H7 (cell line): ENCODE results near the gene HMOX1. TPM values are rescaled to one million over a fixed set of nuclear protein-coding genes. Genes with fewer than 3 reads are reported as not detected.
"Not testable (repeated sequence)": the region's sequence is repeated elsewhere in the genome, so short reads cannot be mapped to it uniquely, and the experiment has no call there.

Source experiments
- DNase-seq: peaks from one replicate; pipeline ENCODE4 v3.0.0; 2012
- H3K27me3 ChIP-seq: 2 replicates; pipeline ENCODE4 v1.6.0; 2011; ENCODE audit warnings: mild to moderate bottlenecking, low read length; ENCODE audit not compliant: control insufficient read depth, insufficient read depth
- H3K36me3 ChIP-seq: replicated peaks from 2 replicates; pipeline ENCODE4 v1.5.1; 2011; ENCODE audit warnings: low read length; ENCODE audit not compliant: control insufficient read depth, insufficient read depth
- H3K4me3 ChIP-seq: 2 replicates; pipeline ENCODE4 v1.5.1; 2011; ENCODE audit warnings: low read depth, mild to moderate bottlenecking, control low read depth, low read length, moderate library complexity; ENCODE audit not compliant: insufficient read depth
- total RNA-seq: library from RNA; depleted of rRNA; stranded (reverse); fragments of >200 nt; shearing (Covaris generic); gene quantifications from 2 replicates; pipeline ENCODE4 v1.2.3, GENCODE V29; 2014

The HMOX1 gene
- total RNA-seq, 1 experiment from 2014 or later, result 20.6 TPM

- Histone ChIP-seq H3K4me3 (peak overlapping the region; percentile 54), H3K27me3 (no peaks in the 10 kb centered on the region; the same call in 1 of the 2 replicates), H3K36me3 (no peaks in the 10 kb centered on the region)
- no peak for DNase-seq
Observed at GRCh38 chr22:35381424-35382009, 621 bp downstream of the HMOX1 start.

GRCh38 chr22:35383679-35384071, 2.8 kb downstream of the HMOX1 start:
- Histone ChIP-seq H3K27me3 (no peaks in the 10 kb centered on the region; the same call in 1 of the 2 replicates), H3K36me3 (peaks cover 2% of the 10 kb centered on the region), H3K4me3 (no peak overlapping the region)
- DNase-seq, result no peak

GRCh38 chr22:35384527-35384926, 3.6 kb downstream of the HMOX1 start:
- Histone ChIP-seq H3K27me3 (no peaks in the 10 kb centered on the region; the same call in 1 of the 2 replicates), H3K4me3 (no peak overlapping the region), H3K36me3 (peaks cover 2% of the 10 kb centered on the region)
- no peak for DNase-seq

GRCh38 chr22:35384975-35385588, 4.2 kb downstream of the HMOX1 start:
- H3K4me3 ChIP-seq, result no peak overlapping the region
- no peak for DNase-seq
- no peaks in the 10 kb centered on the region; the same call in 1 of the 2 replicates for H3K27me3 ChIP-seq
- peaks cover 2% of the 10 kb centered on the region for H3K36me3 ChIP-seq

GRCh38 chr22:35386670-35387288, 5.9 kb downstream of the HMOX1 start:
- Histone ChIP-seq H3K27me3 (no peaks in the 10 kb centered on the region), H3K36me3 (peaks cover 2% of the 10 kb centered on the region), H3K4me3 (no peak overlapping the region)
- peak; percentile 22 for DNase-seq

GRCh38 chr22:35390933-35391332, 10.0 kb downstream of the HMOX1 start:
- Histone ChIP-seq H3K4me3 (no peak overlapping the region), H3K27me3 (no peaks in the 10 kb centered on the region), H3K36me3 (peaks cover 2% of the 10 kb centered on the region)
- no peak for DNase-seq

GRCh38 chr22:35392357-35392756, 11.5 kb downstream of the HMOX1 start:
- Histone ChIP-seq H3K4me3 (no peak overlapping the region), H3K36me3 (no peaks in the 10 kb centered on the region; the same call in 1 of the 2 replicates), H3K27me3 (no peaks in the 10 kb centered on the region)
- no peak for DNase-seq

- H3K36me3 ChIP-seq, result no peaks in the 10 kb centered on the region; the same call in 1 of the 2 replicates
- no peak overlapping the region for H3K4me3 ChIP-seq
- DNase-seq, result no peak
- no peaks in the 10 kb centered on the region for H3K27me3 ChIP-seq
Observed at GRCh38 chr22:35393116-35394010, 12.5 kb downstream of the HMOX1 start.

- no peaks in the 10 kb centered on the region; the same call in 1 of the 2 replicates for H3K36me3 ChIP-seq
- no peak overlapping the region for H3K4me3 ChIP-seq
- DNase-seq, result no peak
- no peaks in the 10 kb centered on the region for H3K27me3 ChIP-seq
Observed at GRCh38 chr22:35394011-35394312, 13.1 kb downstream of the HMOX1 start.

- Histone ChIP-seq H3K27me3 (no peaks in the 10 kb centered on the region), H3K4me3 (no peak overlapping the region), H3K36me3 (no peaks in the 10 kb centered on the region; the same call in 1 of the 2 replicates)
- no peak for DNase-seq
Observed at GRCh38 chr22:35394810-35395563, 14.1 kb downstream of the HMOX1 start.

GRCh38 chr22:35396622-35397021, 15.7 kb downstream of the HMOX1 start:
- not testable (repeated sequence) for H3K4me3 ChIP-seq, H3K27me3 ChIP-seq, H3K36me3 ChIP-seq, DNase-seq

- peaks cover 12% of the 10 kb centered on the region for H3K36me3 ChIP-seq
- H3K4me3 ChIP-seq, result no peak overlapping the region
- no peaks in the 10 kb centered on the region for H3K27me3 ChIP-seq
- DNase-seq, result peak; percentile 17
Observed at GRCh38 chr22:35397095-35397904, 16.4 kb downstream of the HMOX1 start.

- Histone ChIP-seq H3K4me3 (no peak overlapping the region), H3K36me3 (peaks cover 22% of the 10 kb centered on the region), H3K27me3 (no peaks in the 10 kb centered on the region)
- DNase-seq, result no peak
Observed at GRCh38 chr22:35398591-35398973, 17.7 kb downstream of the HMOX1 start.
